CD4-positive, alpha-beta T cell (primary cell): ENCODE measurements around the gene AFDN. TPM values are rescaled to one million over a fixed set of nuclear protein-coding genes. Genes with fewer than 3 reads are reported as not detected.

Experiments
- ATAC-seq: fragments of 200-7000 bp; cut with Tn5 transposase; one replicate; pipeline ENCODE4 v1.10.0; 2022; ENCODE audit warnings: mild to moderate bottlenecking; ENCODE audit not compliant: poor library complexity
- CTCF ChIA-PET: fragments of 350-600 bp; sonication (Branson Sonifier 250); formaldehyde crosslinking; loops from one replicate; lab custom pipeline; 2021; ENCODE audit warnings: antibody characterized with exemption, inconsistent platforms; lab: Charles Lee
- POLR2A ChIA-PET: fragments of 350-600 bp; sonication (Branson Sonifier 250); formaldehyde crosslinking; loops from one replicate; lab custom pipeline; 2021; ENCODE audit warnings: antibody characterized with exemption, inconsistent platforms; lab: Charles Lee
- DNase-seq, 14 experiments: peaks; one replicate each; pipeline ENCODE4 v3.0.0-alpha.2; 2013 to 2020; ENCODE audit warnings: mixed read lengths in 2 of 14
- H3K27ac ChIP-seq, 2 donors: one replicate each; pipeline versions ENCODE4 v1.5.1 to v1.7.0; 2013; ENCODE audit warnings: low read length in 2 of 2, low read depth in 1 of 2, mild to moderate bottlenecking in 1 of 2
- H3K27me3 ChIP-seq, 2 experiments: 1 replicate in 1 of 2; 2 replicates in 1 of 2; pipeline versions ENCODE4 v1.6.1 to v1.7.0; 2013; ENCODE audit warnings: low read length in 2 of 2, control low read depth in 1 of 2, mild to moderate bottlenecking in 1 of 2, moderate library complexity in 1 of 2; ENCODE audit not compliant: insufficient read depth in 2 of 2, control insufficient read depth in 1 of 2
- H3K36me3 ChIP-seq: one replicate; pipeline ENCODE4 v1.6.1; 2013; ENCODE audit warnings: low read length, control low read depth; ENCODE audit not compliant: insufficient read depth
- H3K4me1 ChIP-seq: one replicate; pipeline ENCODE4 v1.6.1; 2013; ENCODE audit warnings: low read length, control low read depth; ENCODE audit not compliant: insufficient read depth
- H3K4me3 ChIP-seq: one replicate; pipeline ENCODE4 v1.5.1; 2013; ENCODE audit warnings: mild to moderate bottlenecking, low read length, moderate library complexity
- H3K9me3 ChIP-seq, 2 experiments: 1 replicate in 1 of 2; 2 replicates in 1 of 2; pipeline versions ENCODE4 v1.6.1 to v1.7.0; 2013; ENCODE audit warnings: low read length in 2 of 2, mild to moderate bottlenecking in 2 of 2, control low read depth in 1 of 2, moderate library complexity in 1 of 2; ENCODE audit not compliant: control insufficient read depth in 1 of 2, insufficient read depth in 1 of 2
- H3K27ac Mint-ChIP-seq: one replicate; pipeline ENCODE4 v1.8.0; 2020; ENCODE audit warnings: mixed read lengths
- H3K27me3 Mint-ChIP-seq: one replicate; pipeline ENCODE4 v1.8.0; 2021; ENCODE audit warnings: mixed read lengths
- H3K36me3 Mint-ChIP-seq: one replicate; pipeline ENCODE4 v1.8.0; 2021; ENCODE audit warnings: low read depth, mixed read lengths
- H3K4me1 Mint-ChIP-seq: one replicate; pipeline ENCODE4 v1.8.0; 2021; ENCODE audit warnings: low read depth, mixed read lengths
- H3K4me3 Mint-ChIP-seq: one replicate; pipeline ENCODE4 v1.8.0; 2020; ENCODE audit warnings: mild to moderate bottlenecking, mixed read lengths
- H3K9me3 Mint-ChIP-seq: one replicate; pipeline ENCODE4 v1.8.0; 2020; ENCODE audit warnings: mixed read lengths
- intact Hi-C, 2 experiments: fragments of 100-400 bp; cut with DNase I in 1 of 2; cut with micrococcal nuclease in 1 of 2; formaldehyde crosslinking; loops; one replicate each; pipeline versions ENCODE4 v1.15.1 to v1.9.0; 2023 to 2025; cut with DNase I, micrococcal nuclease
- total RNA-seq, 174 experiments: library from RNA in 2 of 174; stranded (reverse) in 2 of 174; gene quantifications; one replicate each; pipeline ENCODE4 v1.2.3 and lab custom pipeline; 2021 to 2026
- TF ChIP-seq, protein P1 (sequence below): fragments of 200-600 bp; IDR thresholded peaks from one replicate; pipeline ENCODE4 v1.8.0; 2022; ENCODE audit warnings: antibody characterized with exemption, mild to moderate bottlenecking

The AFDN gene
- total RNA-seq, 2 experiments from 2014 or later = 9.1 to 10.2 TPM

- ATAC-seq = no peak
- H3K4me1 Mint-ChIP-seq = peaks cover 4% of the 10 kb centered on the region
- no peaks in the 10 kb centered on the region for H3K9me3 Mint-ChIP-seq
- TF ChIP-seq, protein P1, sequence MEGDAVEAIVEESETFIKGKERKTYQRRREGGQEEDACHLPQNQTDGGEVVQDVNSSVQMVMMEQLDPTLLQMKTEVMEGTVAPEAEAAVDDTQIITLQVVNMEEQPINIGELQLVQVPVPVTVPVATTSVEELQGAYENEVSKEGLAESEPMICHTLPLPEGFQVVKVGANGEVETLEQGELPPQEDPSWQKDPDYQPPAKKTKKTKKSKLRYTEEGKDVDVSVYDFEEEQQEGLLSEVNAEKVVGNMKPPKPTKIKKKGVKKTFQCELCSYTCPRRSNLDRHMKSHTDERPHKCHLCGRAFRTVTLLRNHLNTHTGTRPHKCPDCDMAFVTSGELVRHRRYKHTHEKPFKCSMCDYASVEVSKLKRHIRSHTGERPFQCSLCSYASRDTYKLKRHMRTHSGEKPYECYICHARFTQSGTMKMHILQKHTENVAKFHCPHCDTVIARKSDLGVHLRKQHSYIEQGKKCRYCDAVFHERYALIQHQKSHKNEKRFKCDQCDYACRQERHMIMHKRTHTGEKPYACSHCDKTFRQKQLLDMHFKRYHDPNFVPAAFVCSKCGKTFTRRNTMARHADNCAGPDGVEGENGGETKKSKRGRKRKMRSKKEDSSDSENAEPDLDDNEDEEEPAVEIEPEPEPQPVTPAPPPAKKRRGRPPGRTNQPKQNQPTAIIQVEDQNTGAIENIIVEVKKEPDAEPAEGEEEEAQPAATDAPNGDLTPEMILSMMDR = no peak
- H3K27ac Mint-ChIP-seq = no peak overlapping the region
- peaks cover 81% of the 10 kb centered on the region for H3K27me3 Mint-ChIP-seq
- no peaks in the 10 kb centered on the region for H3K36me3 ChIP-seq
- H3K4me3 Mint-ChIP-seq = no peak overlapping the region
- no peaks in the 10 kb centered on the region for H3K36me3 Mint-ChIP-seq
- POLR2A ChIA-PET = no interaction called here
- intact Hi-C loops = no loop called here
- peaks cover 15% of the 10 kb centered on the region for H3K4me1 ChIP-seq
- H3K9me3 ChIP-seq = peaks cover 0 to 10% of the 10 kb centered on the region in 2 experiments
- H3K27me3 ChIP-seq = peaks cover 44 to 49% of the 10 kb centered on the region in 2 experiments
- no peak overlapping the region for H3K27ac ChIP-seq
- no peak for DNase-seq
- CTCF ChIA-PET = no interaction called here
- no peak overlapping the region for H3K4me3 ChIP-seq
Observed at GRCh38 chr6:167799033-167799821, 27.5 kb upstream of the AFDN start.

DNA sequence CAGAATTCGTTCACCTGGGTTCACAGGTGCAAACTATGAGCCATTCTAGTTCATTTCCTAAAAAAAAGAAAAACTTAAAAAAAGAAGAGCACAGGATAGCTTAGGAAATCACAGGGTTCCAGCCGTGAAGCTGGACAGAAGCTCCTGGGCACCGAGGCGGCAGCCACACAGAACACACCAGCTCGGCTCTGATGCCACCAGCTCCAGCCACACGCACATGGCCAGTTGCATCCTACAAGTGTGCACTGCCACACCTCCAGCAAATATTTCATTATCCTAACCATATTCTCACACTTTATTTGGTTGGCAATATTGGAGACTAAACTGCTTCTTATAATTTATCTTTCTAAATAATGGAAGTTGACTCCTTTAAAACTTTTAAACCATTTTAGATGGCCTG lies 26.2 kb upstream of the AFDN start:
- Histone ChIP-seq H3K36me3 (no peaks in the 10 kb centered on the region), H3K27me3 (peaks cover 42% of the 10 kb centered on the region in 2 experiments), H3K27ac (no peak overlapping the region), H3K9me3 (peaks cover 0 to 18% of the 10 kb centered on the region in 2 experiments), H3K4me1 (peaks cover 12% of the 10 kb centered on the region), H3K4me3 (no peak overlapping the region)
- Mint-ChIP-seq H3K27me3 (peaks cover 79% of the 10 kb centered on the region), H3K4me1 (peaks cover 3% of the 10 kb centered on the region), H3K27ac (no peak overlapping the region), H3K4me3 (no peak overlapping the region), H3K36me3 (no peaks in the 10 kb centered on the region), H3K9me3 (no peaks in the 10 kb centered on the region)
- DNase-seq (no peak), ATAC-seq (no peak)
- POLR2A ChIA-PET = no interaction called here
- CTCF ChIA-PET = no interaction called here
- intact Hi-C loops = no loop called here
- TF ChIP-seq, protein P1 = no peak

DNA sequence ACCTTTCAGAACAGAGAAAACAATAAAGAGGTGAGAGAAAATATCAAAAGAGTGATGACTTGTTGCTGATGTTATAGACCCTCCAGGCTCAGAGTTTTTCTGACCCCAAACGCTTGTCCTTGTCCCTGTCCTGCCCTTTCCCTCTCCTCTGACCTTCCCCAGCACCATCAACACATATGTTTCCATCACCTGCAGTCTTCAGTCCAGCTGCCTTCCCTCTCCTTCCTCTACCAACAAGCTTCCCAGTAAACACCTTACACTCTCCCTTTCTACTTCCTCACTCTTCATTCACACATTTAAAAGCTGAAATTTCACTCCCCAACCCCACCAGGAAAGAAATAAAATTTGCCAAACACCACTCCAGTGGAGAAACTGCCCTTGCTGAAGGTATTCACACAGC lies 25.4 kb upstream of the AFDN start:
- Histone ChIP-seq H3K27me3 (peaks cover 35 to 38% of the 10 kb centered on the region in 2 experiments), H3K27ac (no peak overlapping the region), H3K36me3 (no peaks in the 10 kb centered on the region), H3K4me1 (peaks cover 9% of the 10 kb centered on the region), H3K4me3 (no peak overlapping the region), H3K9me3 (peaks cover 0 to 11% of the 10 kb centered on the region in 2 experiments)
- H3K36me3 Mint-ChIP-seq = no peaks in the 10 kb centered on the region
- CTCF ChIA-PET = no interaction called here
- ATAC-seq = no peak
- TF ChIP-seq, protein P1 = no peak
- no peaks in the 10 kb centered on the region for H3K9me3 Mint-ChIP-seq
- intact Hi-C loops = no loop called here
- DNase-seq = no peak
- POLR2A ChIA-PET = no interaction called here
- no peak overlapping the region for H3K4me3 Mint-ChIP-seq
- no peaks in the 10 kb centered on the region for H3K4me1 Mint-ChIP-seq
- H3K27me3 Mint-ChIP-seq = peaks cover 79% of the 10 kb centered on the region
- no peak overlapping the region for H3K27ac Mint-ChIP-seq
